Upper lobe of right lung (tissue), 1 donor: Measurements from ENCODE around the gene ZNF583. TPM values are rescaled to one million over a fixed set of nuclear protein-coding genes. Genes with fewer than 3 reads are reported as not detected.
A peak's percentile ranks its signal among the peaks of the same experiment; 100 is the strongest.

Experiments used
- ATAC-seq: fragments of 200-7000 bp; cut with Tn5 transposase; one replicate; pipeline ENCODE4 v1.9.1; 2020; ENCODE audit warnings: mild to moderate bottlenecking, moderate library complexity
- DNase-seq: peaks from one replicate; pipeline ENCODE4 v3.0.0-alpha.2; 2020
- H3K27ac ChIP-seq: fragments of 200-600 bp; one replicate; pipeline ENCODE4 v1.8.0; 2022
- H3K27me3 ChIP-seq: fragments of 200-600 bp; one replicate; pipeline ENCODE4 v1.8.0; 2022; ENCODE audit warnings: mild to moderate bottlenecking
- H3K36me3 ChIP-seq: fragments of 200-600 bp; one replicate; pipeline ENCODE4 v1.8.0; 2022
- H3K4me1 ChIP-seq: fragments of 200-600 bp; one replicate; pipeline ENCODE4 v1.8.0; 2022
- H3K4me3 ChIP-seq: fragments of 200-600 bp; one replicate; pipeline ENCODE4 v1.8.0; 2022; ENCODE audit warnings: mild to moderate bottlenecking
- H3K9me3 ChIP-seq: fragments of 200-600 bp; one replicate; pipeline ENCODE4 v1.8.0; 2022
- CTCF ChIP-seq: fragments of 200-600 bp; IDR thresholded peaks from one replicate; pipeline ENCODE4 v1.8.0; 2022; ENCODE audit warnings: antibody characterized with exemption
- intact Hi-C: fragments of 100-400 bp; cut with DNase I; formaldehyde crosslinking; loops from one replicate; pipeline ENCODE4 v1.11.0; 2022
- total RNA-seq: library from RNA; stranded (reverse); fragmentation: NEBNext Ultra II Directional; extraction: Animal tissue kit (Norgen Biotek cat#: 25700); gene quantifications from one replicate; pipeline ENCODE4 v1.2.1, GENCODE V29; 2021
- donor health status: DM: no; HTN: yes; CAD: no; lungs with severe emphysema.

The ZNF583 gene
- total RNA-seq, 1 donor from 2014 or later: 9.3 TPM

DNA sequence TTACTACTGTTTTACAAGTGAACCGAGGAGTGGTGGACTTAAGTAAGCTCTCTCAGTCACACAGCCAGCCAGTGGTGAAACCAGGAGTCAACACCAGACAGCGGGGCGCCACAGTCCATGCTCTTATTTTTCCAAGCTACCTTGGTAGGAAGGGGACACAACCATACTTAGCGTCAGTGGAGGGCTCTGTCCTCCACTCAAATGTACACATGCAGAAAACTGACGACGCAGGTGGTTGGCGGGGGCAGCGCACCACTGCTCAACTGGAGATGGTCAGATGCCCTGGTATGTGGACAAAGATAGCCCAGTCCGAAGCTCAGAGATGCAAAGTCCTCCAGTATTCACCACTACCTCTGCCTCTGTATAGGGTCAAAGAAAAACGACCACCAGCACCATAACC lies 72.0 kb downstream of the ZNF583 start:
- Histone ChIP-seq H3K9me3 (no peaks in the 10 kb centered on the region), H3K4me3 (peak overlapping the region; percentile 63), H3K27me3 (no peaks in the 10 kb centered on the region), H3K27ac (no peak overlapping the region), H3K36me3 (no peaks in the 10 kb centered on the region), H3K4me1 (peaks cover 4% of the 10 kb centered on the region)
- DNase-seq: no peak
- intact Hi-C loops: no loop called here
- no peak for TF ChIP-seq CTCF
- no peak for ATAC-seq

Other genes with a start within 250 kb of the ZNF583 start
- gene GALP, start 228.3 kb upstream of the ZNF583 start, total RNA-seq: not detected
- 0.20 TPM for gene ZSCAN5B, start 206.5 kb upstream of the ZNF583 start, total RNA-seq
- gene ZSCAN5C, start 202.1 kb upstream of the ZNF583 start, total RNA-seq: not detected
- 1.1 TPM for gene EDDM13, start 131.6 kb upstream of the ZNF583 start, total RNA-seq
- 14.8 TPM for gene ZSCAN5A, start 89.5 kb upstream of the ZNF583 start, total RNA-seq
- 4.2 TPM for gene ZNF582, start 10.8 kb upstream of the ZNF583 start, total RNA-seq
- 2.8 TPM for gene ZNF667, start 73.0 kb downstream of the ZNF583 start, total RNA-seq
- 5.9 TPM for gene ZNF471, start 103.5 kb downstream of the ZNF583 start, total RNA-seq
- 7.1 TPM for gene ZFP28, start 134.6 kb downstream of the ZNF583 start, total RNA-seq
- gene ZNF470, start 163.1 kb downstream of the ZNF583 start, total RNA-seq: 3.4 TPM
- gene ZNF71, start 191.0 kb downstream of the ZNF583 start, total RNA-seq: 7.0 TPM
- not detected for gene SMIM17, start 238.8 kb downstream of the ZNF583 start, total RNA-seq